Measurements from ENCODE around the gene FMN1.

FMN1 gene

DNA sequence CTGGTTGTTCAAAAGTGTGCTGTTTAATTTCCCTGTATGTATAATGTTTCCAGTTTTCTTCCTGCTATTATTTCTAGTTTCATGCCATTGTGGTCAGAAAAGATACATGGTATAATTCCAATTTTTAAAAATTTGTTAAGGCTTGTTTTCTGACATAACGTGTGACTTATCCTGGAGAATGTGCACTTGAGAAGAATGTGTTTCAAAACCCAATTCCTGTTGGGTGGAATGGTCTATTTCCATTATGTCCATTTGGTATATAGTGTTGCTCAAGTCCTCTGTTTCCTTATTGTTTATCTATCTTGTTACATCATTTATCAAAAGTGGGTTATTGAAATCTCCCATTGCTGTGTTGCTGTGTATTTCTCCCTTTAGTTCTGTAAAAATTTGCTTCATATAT, 261.3 kb downstream of the FMN1 start:
- DNase-seq (ENCODE audit: low spot score), result no peak

- no peak for DNase-seq (ENCODE audit: low spot score)
Measured at GRCh38 chr15:32928876-32929275, 265.6 kb downstream of the FMN1 start.

DNA sequence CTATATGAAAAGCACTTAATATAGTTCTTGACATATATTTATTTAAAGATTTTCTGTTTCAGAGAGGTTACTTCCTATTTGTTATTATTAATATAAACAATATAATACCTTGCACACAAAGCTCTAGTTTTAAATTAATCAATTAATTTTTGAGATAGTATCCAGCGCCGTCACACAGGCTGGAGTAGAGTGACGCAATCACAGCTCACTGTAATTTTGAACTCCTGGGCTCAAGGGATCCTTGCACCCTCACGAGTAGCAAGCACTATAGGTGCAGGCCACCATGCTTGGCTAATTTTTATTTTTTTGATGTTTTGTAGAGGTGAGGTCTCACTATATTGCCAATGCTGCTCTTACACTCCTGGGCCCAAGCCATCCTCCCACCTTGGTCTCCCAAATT, 267.4 kb downstream of the FMN1 start:
- no peak for DNase-seq (ENCODE audit: low spot score)

GRCh38 chr15:32923176-32923575, 271.3 kb downstream of the FMN1 start:
- DNase-seq (ENCODE audit: low spot score), result no peak

GRCh38 chr15:32922541-32922940, 272.0 kb downstream of the FMN1 start:
- DNase-seq (ENCODE audit: low spot score), result no peak

- DNase-seq (ENCODE audit: low spot score), result peak; percentile 88
Measured at GRCh38 chr15:32919749-32920414, 274.6 kb downstream of the FMN1 start.

GRCh38 chr15:32918547-32918946, 276.0 kb downstream of the FMN1 start:
- no peak for DNase-seq (ENCODE audit: low spot score)

GRCh38 chr15:32910839-32911238, 283.7 kb downstream of the FMN1 start:
- no peak for DNase-seq (ENCODE audit: low spot score)

GRCh38 chr15:32909431-32909830, 285.1 kb downstream of the FMN1 start:
- DNase-seq (ENCODE audit: low spot score), result peak; percentile 52

DNA sequence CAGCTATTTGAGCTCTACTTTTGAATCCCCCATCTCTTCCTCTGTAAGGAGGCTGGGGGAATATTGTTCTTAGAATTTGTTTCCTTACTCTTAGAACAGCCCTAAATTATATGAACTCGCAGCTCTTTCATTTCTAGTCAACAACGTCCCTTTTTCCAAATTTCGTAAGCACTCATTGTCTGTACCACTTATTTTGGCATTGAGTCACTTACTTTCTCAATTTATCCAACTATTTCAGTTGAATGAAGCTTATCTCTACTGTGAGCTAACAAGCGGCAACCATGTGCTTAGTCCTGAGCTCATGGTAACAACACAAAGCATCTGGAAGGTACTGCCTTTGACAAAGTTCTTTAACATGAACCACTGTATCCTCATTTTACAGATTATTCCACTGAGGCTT, 285.6 kb downstream of the FMN1 start:
- DNase-seq (ENCODE audit: low spot score), result no peak

DNA sequence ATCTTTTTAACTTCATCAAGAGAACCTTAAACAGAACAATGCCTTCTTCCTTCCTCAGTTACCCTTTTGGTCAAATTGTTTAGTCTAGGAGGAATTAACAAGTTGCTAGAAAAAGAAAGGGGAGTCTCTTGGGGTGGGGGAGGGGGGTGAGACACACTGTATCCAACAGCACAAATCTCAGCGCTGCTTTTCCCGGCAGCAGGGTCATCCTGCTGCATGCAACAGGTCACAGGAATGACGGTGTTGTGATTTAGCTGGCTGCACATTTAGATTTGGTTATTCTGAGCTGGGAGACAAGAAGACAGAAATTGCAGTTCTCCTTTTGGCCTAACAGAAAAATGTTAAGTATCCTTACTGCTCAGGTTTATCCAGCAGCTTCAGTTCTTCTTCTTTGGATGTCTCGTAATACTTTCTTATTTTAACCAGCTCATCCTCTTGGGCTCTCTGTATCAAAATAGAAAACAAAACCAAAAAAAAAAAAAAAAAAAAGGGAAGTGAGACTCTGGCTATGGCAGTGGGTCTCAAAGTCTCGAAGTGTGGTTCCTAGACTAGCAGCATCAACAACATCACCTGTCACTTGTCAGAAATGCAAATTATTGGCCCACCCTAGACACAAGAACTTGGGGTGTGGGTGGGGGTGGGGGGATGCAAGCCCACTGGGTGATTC, 286.2 kb downstream of the FMN1 start:
- no peak for DNase-seq (ENCODE audit: low spot score)

GRCh38 chr15:32905481-32905880, 289.0 kb downstream of the FMN1 start:
- peak; percentile 36 for DNase-seq (ENCODE audit: low spot score)

GRCh38 chr15:32904448-32904847, 290.1 kb downstream of the FMN1 start:
- no peak for DNase-seq (ENCODE audit: low spot score)

GRCh38 chr15:32903591-32904290, 290.8 kb downstream of the FMN1 start:
- DNase-seq (ENCODE audit: low spot score), result no peak

GRCh38 chr15:32901995-32902394, 292.5 kb downstream of the FMN1 start:
- no peak for DNase-seq (ENCODE audit: low spot score)

DNA sequence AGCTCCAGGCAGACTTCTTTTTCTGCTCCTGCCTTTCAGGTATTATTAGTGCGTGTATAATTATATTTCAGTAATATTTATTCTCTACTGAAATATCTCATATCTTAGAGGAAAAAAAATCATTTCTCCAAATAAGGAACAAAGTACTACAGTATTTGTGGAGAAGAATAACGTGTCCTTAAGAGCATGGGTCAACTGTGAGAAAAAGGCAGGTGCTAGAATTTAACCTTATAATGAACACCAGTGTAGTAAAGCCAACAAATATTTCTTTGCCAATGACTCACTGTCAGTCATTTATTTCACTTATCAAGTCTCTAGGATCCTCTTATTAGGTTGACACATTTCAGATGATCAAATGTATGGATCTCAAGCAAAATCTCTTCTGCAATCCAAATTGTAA, 293.3 kb downstream of the FMN1 start:
- DNase-seq (ENCODE audit: low spot score), result no peak

DNA sequence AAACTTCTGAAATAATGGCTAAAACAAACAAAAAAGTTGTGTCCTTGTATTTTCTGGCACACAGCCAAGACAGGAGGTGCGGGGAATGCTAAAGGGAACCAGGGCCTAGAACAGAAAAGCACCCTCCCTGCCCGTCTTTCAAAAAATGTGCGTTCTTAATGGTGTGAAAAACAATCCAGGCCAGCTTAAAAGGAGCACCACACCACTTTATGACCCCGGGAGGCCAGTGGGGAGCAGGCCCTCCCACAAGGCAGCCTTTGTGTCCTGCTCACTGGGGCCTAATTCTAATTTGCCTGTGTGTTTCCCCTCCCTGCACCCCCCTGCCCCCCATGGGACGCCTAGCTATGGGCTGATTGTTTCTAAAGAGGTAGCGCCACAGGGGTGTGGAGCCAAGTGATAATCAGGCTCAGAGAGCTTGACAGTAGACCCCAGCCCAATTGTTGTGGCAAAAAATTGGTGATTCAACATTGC, 295.4 kb downstream of the FMN1 start:
- no peak for DNase-seq (ENCODE audit: low spot score)

DNA sequence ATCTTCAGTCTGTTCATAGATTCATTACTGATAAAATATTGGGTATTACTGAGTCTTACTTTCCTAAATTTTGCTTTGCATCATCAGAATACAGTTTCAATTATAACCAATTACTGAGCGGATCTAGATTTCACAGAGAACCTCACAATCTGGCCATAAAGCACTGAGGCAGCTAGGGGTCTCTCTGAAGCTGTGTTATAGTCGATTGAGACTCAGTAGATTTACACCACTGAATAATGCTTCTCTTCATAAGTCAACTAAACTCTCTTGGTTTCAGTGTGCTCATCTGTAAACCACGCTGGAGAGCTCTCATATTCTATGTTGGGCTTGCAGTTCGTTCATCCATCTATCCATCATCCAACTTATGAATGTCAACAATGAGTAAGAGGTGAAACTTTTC, 296.1 kb downstream of the FMN1 start:
- no peak for DNase-seq (ENCODE audit: low spot score)

GRCh38 chr15:32893421-32893820, 301.1 kb downstream of the FMN1 start:
- peak; percentile 60 for DNase-seq (ENCODE audit: low spot score)

GRCh38 chr15:32889214-32889613, 305.3 kb downstream of the FMN1 start:
- DNase-seq (ENCODE audit: low spot score), result no peak

DNA sequence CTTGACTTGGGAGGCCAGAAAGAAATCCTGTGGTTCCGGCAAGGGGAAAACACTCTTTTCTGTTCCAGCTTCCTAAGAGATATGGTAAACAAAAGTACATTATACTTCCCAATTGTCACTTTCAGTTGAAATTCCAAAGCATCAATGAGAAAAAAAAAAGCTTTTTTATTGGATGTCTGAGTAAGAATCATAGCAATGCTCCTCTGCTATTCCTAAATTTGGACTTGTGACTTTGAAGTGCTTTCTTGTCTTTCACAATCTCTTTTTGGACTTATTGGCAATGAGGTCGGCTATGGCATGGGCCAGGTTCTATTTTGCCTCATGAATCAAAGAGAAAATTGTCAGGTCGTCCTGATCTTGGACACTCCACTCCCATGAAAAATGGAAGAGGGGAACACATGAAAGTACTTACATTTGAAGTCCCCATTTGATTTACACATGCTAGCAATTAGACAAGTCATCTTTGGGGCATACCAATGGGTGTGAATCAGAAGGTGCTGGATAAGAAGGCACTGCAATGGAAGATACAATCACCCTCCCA, 306.2 kb downstream of the FMN1 start:
- DNase-seq (ENCODE audit: low spot score), result peak; percentile 69

- DNase-seq (ENCODE audit: low spot score), result no peak
Measured at GRCh38 chr15:32887090-32887489, 307.4 kb downstream of the FMN1 start.

- DNase-seq (ENCODE audit: low spot score), result no peak
Measured at GRCh38 chr15:32886459-32886858, 308.1 kb downstream of the FMN1 start.
